HL-60 (cell line): ENCODE data around the gene ZC3H14.

Experiments used
- GABPA ChIP-seq: IDR thresholded peaks from 2 replicates; pipeline ENCODE4 v1.6.1; 2012; ENCODE audit warnings: low read depth
- POLR2AphosphoS5 ChIP-seq: IDR thresholded peaks from 2 replicates; pipeline ENCODE4 v1.6.1; 2012; ENCODE audit warnings: low read depth
- SPI1 ChIP-seq: IDR thresholded peaks from 2 replicates; pipeline ENCODE4 v1.6.1; 2012; ENCODE audit warnings: low read depth, mild to moderate bottlenecking, borderline replicate concordance
- TF ChIP-seq, protein P1 (sequence below): IDR thresholded peaks from one replicate; pipeline ENCODE4 v1.5.1; 2011; ENCODE audit warnings: low read length, control low read depth, inconsistent platforms; ENCODE audit not compliant: insufficient read depth
- TF ChIP-seq, protein P2 (sequence below): IDR thresholded peaks from 2 replicates; pipeline ENCODE4 v1.6.1; 2012; ENCODE audit warnings: low read depth; ENCODE audit not compliant: insufficient replicate concordance

DNA sequence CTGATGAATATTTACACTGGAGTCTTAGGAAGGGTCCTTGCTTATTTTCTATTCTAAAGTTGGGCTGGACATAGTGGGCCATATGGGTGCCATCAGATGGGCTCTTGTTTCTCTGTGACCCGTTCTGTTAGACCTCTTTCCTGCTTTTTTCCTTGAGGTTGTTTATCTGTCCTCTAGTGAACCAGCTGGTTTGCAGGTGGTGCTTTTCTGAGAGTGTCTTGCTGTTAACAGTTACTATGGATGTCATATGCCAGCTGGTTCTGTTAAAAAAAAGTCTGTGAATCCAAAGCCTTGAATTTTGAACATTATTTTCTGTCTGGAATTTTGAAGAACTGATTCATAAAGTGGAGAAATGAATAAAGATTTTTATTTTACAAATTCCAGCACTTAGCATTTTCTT lies 29.2 kb downstream of the ZC3H14 start:
- TF ChIP-seq, protein P1, sequence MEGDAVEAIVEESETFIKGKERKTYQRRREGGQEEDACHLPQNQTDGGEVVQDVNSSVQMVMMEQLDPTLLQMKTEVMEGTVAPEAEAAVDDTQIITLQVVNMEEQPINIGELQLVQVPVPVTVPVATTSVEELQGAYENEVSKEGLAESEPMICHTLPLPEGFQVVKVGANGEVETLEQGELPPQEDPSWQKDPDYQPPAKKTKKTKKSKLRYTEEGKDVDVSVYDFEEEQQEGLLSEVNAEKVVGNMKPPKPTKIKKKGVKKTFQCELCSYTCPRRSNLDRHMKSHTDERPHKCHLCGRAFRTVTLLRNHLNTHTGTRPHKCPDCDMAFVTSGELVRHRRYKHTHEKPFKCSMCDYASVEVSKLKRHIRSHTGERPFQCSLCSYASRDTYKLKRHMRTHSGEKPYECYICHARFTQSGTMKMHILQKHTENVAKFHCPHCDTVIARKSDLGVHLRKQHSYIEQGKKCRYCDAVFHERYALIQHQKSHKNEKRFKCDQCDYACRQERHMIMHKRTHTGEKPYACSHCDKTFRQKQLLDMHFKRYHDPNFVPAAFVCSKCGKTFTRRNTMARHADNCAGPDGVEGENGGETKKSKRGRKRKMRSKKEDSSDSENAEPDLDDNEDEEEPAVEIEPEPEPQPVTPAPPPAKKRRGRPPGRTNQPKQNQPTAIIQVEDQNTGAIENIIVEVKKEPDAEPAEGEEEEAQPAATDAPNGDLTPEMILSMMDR: no peak
- no peak for TF ChIP-seq GABPA
- TF ChIP-seq POLR2AphosphoS5: no peak
- TF ChIP-seq, protein P2, sequence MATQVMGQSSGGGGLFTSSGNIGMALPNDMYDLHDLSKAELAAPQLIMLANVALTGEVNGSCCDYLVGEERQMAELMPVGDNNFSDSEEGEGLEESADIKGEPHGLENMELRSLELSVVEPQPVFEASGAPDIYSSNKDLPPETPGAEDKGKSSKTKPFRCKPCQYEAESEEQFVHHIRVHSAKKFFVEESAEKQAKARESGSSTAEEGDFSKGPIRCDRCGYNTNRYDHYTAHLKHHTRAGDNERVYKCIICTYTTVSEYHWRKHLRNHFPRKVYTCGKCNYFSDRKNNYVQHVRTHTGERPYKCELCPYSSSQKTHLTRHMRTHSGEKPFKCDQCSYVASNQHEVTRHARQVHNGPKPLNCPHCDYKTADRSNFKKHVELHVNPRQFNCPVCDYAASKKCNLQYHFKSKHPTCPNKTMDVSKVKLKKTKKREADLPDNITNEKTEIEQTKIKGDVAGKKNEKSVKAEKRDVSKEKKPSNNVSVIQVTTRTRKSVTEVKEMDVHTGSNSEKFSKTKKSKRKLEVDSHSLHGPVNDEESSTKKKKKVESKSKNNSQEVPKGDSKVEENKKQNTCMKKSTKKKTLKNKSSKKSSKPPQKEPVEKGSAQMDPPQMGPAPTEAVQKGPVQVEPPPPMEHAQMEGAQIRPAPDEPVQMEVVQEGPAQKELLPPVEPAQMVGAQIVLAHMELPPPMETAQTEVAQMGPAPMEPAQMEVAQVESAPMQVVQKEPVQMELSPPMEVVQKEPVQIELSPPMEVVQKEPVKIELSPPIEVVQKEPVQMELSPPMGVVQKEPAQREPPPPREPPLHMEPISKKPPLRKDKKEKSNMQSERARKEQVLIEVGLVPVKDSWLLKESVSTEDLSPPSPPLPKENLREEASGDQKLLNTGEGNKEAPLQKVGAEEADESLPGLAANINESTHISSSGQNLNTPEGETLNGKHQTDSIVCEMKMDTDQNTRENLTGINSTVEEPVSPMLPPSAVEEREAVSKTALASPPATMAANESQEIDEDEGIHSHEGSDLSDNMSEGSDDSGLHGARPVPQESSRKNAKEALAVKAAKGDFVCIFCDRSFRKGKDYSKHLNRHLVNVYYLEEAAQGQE: no peak
- no peak for TF ChIP-seq SPI1
